Activated CD4-positive, alpha-beta T cell treated with anti-CD3 and anti-CD28 coated beads, Interleukin-2, Interleukin-6, amounts not matched to agents 100 ng/mL and 50 ng/mL, durations not matched to agents 16 hours and 8 hours (primary cell): ENCODE results near the gene PUS7L.
"Not testable (repeated sequence)": the region's sequence is repeated elsewhere in the genome, so short reads cannot be mapped to it uniquely, and the experiment has no call there.

Experiments used
- DNase-seq: peaks from one replicate; pipeline ENCODE4 v3.0.0-alpha.2; 2020

Gene PUS7L, protein sequence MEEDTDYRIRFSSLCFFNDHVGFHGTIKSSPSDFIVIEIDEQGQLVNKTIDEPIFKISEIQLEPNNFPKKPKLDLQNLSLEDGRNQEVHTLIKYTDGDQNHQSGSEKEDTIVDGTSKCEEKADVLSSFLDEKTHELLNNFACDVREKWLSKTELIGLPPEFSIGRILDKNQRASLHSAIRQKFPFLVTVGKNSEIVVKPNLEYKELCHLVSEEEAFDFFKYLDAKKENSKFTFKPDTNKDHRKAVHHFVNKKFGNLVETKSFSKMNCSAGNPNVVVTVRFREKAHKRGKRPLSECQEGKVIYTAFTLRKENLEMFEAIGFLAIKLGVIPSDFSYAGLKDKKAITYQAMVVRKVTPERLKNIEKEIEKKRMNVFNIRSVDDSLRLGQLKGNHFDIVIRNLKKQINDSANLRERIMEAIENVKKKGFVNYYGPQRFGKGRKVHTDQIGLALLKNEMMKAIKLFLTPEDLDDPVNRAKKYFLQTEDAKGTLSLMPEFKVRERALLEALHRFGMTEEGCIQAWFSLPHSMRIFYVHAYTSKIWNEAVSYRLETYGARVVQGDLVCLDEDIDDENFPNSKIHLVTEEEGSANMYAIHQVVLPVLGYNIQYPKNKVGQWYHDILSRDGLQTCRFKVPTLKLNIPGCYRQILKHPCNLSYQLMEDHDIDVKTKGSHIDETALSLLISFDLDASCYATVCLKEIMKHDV

DNA sequence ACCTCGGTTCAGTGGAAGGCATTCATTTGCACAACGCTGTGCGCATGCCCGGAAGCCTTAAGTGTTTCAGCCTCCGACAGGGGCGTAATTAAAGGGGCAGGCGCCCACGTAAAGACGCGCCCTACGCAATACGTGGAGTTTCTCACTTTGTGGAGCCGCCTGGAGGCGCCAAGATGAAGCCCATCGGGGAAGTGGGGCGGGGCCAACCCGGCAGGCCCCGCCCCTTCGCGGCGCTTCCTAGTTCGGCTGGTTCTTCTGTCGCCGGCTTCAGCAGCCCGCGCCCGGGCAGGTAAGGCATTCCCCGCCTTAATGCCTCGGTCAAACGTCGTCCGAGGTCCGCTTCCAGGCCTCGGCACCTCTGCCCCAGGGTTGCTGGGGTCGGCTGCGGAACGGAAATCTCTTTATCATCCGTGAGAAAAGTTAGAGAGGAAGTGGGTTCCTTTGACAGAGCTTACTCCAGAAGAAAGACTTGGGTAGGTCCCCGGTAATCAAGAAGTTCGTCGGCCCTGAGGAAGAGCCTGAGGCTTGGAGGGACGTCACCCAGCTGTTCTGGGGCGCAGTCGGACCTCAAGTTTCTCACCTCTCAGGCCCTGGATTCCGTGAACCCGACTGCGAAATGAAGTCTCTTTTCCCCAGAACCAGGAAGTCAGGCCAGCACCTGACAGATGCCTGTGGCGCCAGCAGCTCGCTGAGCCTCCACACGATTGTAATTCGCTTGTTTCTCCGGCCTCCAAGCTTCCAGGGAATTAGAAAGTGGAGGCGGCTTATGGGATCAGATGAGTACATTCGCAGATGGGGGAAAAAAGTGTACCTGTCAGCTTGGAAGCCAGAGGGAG lies at the start of gene PUS7L, which contains the start of gene IRAK4:
Gene PUS7L (minus strand): TSS at position 63 of the 836 bp plus-strand sequence. CDS start 3,545 bp downstream, outside the sequence.
Gene IRAK4 (plus strand): TSS at position 224 of the 836 bp plus-strand sequence. CDS start 9,161 bp downstream, outside the sequence.
- peak; percentile 96 for DNase-seq

DNA sequence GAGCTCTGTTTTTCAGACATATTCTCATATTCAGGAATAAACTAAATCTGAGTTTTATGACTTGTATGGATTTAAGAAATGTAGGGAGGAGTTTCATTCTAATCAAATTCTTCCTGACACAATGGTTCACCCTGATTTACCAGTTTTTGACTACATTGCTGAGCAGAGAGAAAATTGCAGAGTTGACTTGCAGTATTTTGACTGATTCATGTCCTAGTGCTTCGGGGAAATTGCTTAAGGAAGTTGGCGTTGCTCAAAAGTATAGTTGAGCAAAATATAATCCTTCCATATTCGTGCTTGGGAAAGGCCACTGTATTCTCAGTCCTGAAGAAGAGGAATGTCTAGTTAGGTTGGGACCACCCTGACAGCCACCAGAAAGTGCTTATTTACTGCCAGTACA lies 48.8 kb upstream of the PUS7L start:
- no peak for DNase-seq

DNA sequence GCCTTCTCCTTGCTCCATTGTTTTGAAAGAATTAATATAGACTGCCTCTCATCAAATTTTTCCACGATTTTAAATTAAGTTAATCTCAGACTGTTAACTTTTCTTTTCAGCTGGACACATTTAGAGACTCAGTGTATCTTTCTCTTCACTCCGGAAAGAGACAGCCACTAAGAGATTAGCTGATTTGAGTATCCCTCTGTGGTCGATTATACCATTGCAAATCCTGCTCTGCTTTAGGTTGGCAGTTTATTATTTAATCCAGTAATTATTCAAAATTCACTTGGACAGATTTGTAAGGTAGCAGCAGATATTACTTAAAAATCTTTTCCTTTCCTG lies 48.1 kb upstream of the PUS7L start:
- DNase-seq: no peak

DNA sequence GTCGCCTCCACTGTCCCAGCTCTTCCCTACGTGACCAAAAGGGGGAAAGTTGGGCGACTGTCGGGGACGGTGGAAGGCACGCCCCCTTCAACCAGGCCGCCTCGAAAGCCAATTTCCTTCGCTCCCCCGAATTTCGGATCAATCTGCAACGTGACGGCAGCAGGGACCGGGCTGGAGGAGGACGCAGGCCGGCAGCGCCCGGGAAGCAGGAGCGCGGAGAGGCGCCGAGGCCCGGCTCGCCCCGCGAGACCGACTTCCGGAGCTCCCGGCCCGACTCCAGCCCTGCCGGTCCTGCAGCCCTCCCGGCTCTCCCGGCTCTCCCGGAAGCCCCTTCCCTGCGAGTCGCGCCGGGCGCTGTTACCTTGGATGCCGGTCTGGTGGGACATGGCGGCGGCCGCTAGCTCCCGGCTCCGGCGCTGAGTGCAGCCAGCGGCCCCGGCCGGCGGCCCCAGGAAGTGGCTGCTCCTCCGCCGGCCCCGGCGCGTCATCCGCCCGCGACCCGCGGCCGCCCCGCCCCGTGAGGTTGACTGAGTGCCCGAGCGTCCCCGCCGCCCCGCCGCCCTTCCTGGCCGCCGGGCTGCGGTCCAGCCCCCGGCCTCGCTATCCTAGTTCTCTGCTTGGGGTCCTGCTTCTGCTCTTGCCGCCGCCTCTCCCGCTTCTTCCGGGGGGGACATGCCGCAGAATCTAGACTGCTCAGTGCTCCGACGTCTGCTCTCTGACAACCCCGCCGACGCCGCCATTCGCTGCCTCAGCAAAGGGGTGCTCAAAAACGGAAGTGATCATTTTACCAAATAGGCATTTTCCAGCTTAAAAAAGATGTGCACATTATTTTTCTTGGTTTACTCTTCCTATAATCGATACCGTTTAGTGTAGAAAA lies 47.5 kb upstream of the PUS7L start, which contains the start of gene TWF1:
Gene TWF1 (minus strand): TSS at position 458 of the 877 bp plus-strand sequence. CDS start 72 bp downstream, at position 386.
- peak; percentile 92 for DNase-seq

DNA sequence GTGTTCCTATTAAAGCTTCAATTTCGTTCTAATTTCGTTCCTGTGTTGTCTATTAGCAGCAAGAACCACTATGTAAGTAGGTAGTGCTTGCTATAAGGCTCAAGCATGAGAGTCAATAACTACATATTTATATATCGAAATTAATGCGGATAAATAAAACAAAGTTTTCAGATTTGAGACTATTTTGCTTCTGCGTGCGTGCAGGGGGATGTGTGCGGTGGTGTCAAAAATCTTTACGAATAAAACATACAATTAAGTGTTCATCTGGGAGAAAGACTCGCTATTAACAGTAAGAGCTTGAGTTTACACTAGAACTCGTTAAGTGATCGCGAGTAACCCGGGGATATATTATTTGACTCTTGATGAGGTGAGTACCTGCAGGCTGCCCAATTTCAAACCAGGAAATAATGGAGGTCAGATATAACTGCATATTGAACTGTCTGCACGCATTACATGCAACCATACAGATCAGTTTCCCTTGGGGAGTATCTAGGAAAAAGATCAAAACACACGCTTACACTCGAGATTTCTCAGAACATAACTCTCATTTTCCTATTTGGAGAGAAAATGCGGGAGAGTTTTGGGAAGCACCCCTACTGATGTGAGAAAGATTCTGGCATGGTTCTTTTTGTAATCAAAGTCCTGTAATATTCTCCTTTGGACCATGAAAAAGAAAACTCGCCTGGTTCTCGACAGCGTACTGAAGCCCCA lies 46.7 kb upstream of the PUS7L start:
- DNase-seq: peak; percentile 26

DNA sequence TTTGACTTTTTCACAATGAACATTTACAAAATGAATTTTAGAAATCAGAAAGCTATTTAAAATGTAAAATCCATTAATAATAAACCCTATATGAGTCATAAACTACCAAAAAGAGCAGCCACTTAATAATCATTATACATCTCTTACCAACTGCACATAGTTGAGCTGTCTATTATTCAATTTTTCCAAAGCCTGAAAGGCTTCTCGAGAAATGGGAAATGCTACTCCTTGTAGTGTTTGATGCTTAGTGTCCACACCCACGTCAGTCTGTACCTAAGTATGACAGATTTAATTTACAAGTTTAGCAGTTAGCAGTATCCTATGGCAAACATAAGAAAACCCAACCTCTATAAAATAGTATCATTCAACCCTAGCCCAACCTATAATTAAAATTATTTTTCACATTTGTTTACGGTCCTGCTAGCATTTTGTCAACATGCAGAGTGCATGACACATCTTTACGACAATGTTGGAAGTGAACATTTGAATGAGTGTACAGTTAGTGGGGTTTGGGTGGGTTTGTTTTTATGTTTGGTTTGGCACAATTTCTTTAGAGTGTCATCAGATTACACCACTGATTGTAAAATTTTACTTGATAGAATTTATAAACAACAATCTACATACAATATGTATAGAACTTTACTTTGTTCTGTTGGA lies 39.1 kb upstream of the PUS7L start:
- no peak for DNase-seq

DNA sequence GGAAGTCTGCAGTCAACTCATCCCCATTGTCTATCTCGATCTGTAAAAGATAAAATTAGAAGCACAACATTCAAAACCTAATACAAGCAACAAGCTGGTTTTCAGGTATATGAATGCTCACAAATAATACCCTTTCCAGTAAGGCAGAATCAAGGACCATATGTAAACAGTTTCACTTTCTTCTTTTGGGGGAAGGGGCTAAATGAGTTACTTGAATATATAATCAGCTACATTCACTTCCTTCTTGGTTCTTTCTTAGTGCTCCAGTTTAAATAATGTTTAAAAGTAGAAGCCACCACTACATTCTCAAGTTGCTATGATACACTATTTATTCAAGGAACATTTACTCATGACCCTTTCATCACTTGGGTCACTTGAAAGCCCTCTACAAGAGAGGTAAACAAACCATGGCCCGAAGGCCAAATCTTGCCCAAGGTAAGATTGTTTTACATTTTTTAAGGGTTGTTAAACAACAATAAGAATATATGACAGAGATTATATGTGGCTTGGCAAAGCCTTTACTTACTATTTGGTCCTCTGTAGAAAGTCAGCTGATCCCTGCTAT lies 37.2 kb upstream of the PUS7L start:
- DNase-seq: no peak

DNA sequence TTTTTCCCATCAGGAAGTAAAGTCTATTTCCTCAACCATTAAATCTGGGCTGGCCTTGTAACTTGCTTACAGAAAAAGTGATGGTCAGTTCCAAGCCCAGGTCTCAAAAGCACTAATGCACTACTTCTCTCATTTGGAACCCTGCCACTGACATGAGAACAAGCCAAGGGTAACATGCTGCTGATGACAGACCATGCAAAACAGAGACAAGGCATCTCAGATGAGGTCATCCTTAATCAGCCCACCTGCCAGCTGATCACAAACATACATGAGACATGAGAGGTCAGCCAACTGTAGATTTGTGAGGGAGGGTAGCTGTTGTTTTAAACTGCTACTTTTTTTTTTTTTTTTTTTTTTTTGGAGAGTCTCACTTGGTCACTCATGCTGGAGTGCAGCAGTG lies 31.4 kb upstream of the PUS7L start:
- no peak for DNase-seq

DNA sequence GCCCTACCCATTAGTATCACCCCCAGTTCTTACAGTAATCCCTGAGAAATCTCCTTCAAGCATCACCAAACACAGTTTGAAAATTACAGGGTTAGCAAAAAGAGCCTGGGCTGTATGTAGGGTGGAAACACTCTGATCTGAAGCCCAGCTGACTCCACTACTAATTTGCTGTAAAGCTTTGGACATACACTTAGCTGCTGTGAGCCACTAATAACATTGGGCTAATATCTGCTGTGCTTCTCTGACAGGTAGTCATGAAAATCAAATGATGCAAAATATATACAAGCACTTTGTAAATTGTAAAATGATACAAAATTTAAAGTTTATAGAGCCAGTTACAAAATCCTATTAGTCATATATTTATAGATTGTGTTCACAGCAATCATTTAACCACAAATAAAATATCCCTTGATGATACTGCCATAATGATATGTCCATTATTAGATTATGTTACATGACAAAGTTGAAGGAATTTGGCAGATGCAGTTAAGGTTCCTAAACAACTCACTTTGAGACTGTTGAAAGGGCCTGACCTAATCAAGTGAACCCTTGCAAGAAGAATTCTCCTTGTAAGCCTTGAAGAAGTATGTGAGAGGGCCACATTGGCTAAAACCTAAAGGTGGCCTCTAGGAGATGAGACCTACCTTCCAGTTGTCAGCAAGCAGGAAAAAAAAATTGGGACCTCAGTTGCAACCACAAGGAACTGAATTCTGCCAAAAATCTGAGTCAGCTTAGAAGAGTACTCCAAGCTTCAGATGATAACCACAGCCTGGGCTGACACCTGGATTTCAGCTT lies 28.5 kb upstream of the PUS7L start:
- no peak for DNase-seq

DNA sequence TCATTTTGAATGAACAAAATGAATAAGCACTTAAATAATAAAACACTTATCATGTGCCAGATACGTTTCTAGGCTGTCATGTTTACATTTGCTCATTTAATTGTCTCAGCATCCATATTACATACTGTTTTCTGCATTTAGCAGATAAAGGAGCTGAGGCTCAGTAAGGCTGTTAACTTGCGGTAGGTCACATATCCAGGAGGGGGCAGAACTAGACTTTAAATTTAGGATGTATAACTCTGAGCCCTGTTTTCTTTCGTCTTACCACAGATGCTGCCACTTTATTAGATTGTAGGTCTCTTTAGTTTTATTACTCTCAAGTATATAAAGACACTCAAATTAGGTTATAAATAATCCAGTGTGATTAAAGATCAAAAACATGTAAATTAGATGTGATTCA lies 17.9 kb upstream of the PUS7L start:
- peak; percentile 21 for DNase-seq

DNA sequence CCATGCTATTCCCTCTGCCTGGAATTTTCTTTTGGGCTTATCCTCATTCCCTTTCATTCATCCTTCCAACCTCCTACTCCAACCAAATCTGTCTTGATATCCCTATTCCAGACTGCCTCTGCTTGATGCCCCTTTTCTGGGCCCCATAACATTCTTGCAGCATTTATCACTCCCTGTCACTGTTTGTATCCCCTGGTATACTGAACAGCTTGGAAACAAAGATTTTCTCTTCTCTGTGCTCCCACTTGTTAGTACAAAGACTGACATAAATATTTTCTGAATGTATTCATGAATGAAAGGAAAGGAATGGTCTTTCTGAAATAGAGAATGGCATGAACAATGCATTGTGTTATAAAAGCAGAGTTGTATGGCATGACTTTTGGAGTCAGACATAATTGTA lies 7.7 kb upstream of the PUS7L start:
- DNase-seq: no peak

DNA sequence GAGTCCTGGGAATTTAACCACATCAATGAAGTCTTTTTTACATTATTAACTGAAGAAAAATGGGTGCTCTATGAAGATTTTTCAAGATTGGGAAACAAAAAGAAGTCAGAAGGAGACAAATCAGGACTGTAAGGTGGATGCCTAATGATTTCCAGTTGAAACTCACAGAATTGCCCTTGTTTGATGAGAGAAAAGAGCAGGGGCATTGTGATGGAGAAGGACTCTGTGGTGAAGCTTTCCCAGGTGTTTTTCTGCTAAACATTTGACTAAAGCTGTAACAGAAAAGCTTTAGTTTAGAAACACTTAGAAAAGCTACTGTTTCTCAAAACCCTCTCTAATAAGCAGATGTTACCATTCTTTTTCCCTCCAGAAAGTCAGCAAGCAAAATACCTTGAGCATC lies 5.9 kb upstream of the PUS7L start:
- no peak for DNase-seq

DNA sequence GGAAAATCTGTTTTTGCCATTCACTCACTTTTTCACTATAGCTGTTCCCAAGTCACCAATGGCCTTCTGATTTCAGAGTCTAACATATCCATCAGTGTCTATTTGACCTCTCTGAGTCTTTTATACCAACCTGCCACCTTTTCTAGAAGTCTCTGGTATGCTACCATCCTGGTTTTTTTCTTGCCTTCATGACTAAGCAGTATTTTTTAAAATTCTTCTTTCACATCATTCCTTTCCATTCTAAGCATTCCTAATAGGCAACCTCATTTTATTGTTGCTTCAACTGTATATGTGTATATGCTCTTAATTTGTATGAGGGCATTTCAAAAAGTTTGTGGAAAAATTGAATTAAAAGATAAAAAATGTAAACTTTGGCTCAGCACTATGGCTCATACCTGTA lies 5.2 kb upstream of the PUS7L start:
- no peak for DNase-seq

DNA sequence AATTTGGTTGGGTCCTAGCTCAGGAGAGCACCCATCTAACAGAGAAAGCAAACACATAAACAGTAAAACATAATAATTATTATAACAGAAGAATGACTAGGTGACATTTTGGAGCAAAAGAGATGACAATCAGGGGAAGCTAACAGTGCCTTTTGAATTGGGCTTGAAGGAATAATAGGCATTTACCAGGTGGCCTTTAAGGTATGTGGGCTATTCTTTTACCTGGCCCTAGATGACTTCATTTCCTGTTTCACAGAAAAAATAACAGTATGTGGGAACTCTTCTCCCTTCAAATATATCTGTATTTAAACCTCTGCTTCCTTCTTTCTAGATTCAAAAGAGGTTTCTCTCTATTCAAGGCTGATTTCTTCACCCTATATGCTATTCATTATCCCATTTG lies 4.0 kb upstream of the PUS7L start:
- no peak for DNase-seq

DNA sequence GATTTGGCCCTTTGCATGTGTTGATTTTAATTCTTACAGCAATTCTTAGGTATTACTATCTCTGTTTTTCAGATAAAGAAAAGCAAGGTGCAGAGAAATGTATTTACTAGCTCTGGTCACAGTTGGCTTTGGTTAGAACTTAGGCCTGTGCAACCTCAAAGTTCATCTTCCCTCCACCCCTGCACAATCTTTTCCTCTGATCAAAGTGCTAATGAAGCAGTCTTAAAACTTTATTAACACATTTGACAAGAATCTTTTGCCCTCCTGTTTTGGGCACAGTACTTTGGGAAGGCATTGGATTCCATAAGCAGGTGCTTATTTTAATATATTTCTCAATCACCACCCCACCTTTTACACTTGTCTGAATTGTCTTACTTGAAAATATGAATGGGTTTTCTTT lies 2.9 kb upstream of the PUS7L start:
- DNase-seq: no peak

DNA sequence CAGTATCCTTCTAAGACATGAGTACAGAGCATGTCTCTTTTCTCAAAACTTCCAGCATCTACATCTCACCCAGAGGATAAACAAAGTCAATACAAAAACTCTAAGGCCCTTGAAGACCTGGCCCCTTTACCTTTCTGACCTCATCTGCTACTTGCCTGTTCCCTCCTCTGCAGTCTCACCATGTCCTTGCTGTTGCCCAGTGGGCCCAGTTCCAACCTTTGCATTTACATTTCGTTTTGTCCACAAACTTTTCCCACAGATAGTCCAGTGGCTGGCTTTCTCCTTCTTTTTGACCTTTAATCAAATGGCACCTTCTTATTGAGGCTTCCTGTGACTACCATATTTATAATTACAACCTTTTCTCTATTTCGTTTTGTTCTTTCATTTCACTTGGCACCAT lies 1.8 kb upstream of the PUS7L start:
- DNase-seq: no peak

DNA sequence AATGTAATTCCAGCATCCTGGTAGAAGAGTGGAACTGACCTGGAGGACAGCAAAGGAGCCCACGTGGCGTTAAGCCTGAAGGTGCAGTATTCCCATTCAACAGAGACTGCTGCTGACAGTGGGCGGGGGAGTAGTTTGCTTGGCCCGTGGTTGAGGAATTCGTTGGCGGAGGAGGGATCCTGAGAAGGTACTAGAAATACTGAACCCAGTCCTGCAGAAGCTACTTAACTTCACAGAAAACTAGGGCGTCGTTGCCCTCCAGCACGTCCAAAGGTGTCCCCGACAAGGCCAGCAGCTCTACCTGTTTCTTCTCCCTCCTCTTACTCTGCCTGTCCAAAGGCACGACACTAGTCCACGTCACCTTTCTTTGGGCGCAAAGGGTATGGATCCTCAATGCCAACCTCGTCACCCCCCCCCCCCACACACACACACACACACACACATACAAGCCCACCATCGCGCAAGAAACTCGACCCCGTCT lies 303 bp downstream of the PUS7L start:
- no peak for DNase-seq

DNA sequence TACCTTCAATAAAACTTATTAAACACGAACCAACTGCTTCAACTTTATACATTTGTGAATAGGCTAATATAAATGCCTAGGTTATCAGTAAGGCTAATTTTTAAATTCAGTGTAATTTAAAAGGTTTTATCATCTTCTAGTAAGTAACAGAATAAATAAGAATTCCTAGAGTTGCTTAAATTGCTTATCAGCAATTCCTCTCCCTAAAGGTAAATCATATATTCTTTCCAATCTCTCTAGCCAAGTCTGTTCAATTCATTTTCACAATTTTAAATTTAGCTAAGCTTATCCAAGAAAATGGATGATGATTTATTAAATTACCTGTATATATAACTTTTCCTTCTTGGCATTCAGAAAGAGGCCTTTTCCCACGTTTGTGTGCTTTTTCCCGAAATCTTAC lies 4.6 kb downstream of the PUS7L start:
- DNase-seq: no peak

DNA sequence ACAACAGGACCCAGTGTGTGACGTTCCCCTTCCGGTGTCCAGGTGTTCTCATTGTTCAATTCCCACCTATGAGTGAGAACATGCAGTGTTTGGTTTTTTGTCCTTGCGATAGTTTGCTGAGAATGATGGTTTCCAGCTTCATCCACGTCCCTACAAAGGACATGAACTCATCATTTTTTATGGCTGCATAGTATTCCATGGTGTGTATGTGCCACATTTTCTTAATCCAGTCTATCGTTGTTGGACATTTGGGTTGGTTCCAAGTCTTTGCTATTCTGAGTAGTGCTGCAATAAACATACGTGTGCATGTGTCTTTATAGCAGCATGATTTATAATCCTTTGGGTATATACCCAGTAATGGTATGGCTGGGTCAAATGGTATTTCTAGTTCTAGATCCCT lies 7.2 kb downstream of the PUS7L start:
- DNase-seq: not testable (repeated sequence)

DNA sequence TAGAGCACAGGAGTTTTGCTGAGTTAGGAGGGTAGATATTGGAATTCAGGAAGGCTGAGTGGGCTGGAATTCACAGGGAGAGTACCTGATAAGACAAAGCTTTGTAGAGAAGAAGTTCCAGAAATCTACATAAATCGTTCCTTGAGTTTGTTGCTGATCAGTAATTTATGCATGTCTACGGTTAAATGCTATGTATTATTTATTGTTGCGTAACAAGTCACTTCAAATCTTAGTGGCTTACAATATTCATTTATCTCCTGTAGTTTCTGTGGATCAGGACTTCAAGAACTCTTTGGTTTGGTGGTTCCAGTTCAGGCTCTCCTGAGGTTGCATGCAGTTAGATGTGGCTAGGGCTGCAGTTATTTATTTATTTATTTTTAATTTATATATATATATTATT lies 7.8 kb downstream of the PUS7L start:
- no peak for DNase-seq
